Stimulated activated naive B cell treated with anti-CD40 and anti-IgM and Interleukin-4, amounts not matched to agents 10 μg/mL and 1 μg/mL and 100 μg/mL, for 72 hours (primary cell): Measurements from ENCODE around the gene TRMT61A.
A peak's percentile ranks its signal among the peaks of the same experiment; 100 is the strongest.

ENCODE experiments used
- ATAC-seq, 2 donors: fragments of 150-1000 bp; cut with Tn5 transposase; replicated peaks; 2 replicates each; pipeline ENCODE4 v1.10.0; 2021; ENCODE audit warnings: moderate library complexity in 1 of 2
- DNase-seq: peaks from one replicate; pipeline ENCODE4 v3.0.0; 2021
- H3K27ac Mint-ChIP-seq: one replicate; pipeline ENCODE4 v1.8.0; 2022; ENCODE audit warnings: mild to moderate bottlenecking, mixed read lengths
- H3K27me3 Mint-ChIP-seq, 2 donors: one replicate each; pipeline ENCODE4 v1.8.0; 2022; ENCODE audit warnings: mixed read lengths in 2 of 2
- H3K36me3 Mint-ChIP-seq, 2 donors: one replicate each; pipeline ENCODE4 v1.8.0; 2022; ENCODE audit warnings: mixed read lengths in 2 of 2, mild to moderate bottlenecking in 1 of 2
- H3K4me1 Mint-ChIP-seq, 2 donors: one replicate each; pipeline ENCODE4 v1.8.0; 2022; ENCODE audit warnings: mixed read lengths in 2 of 2, mild to moderate bottlenecking in 1 of 2
- H3K4me3 Mint-ChIP-seq, 2 donors: one replicate each; pipeline ENCODE4 v1.8.0; 2022; ENCODE audit warnings: mild to moderate bottlenecking in 2 of 2, mixed read lengths in 2 of 2, moderate library complexity in 1 of 2
- H3K9me3 Mint-ChIP-seq, 2 donors: one replicate each; pipeline ENCODE4 v1.8.0; 2022; ENCODE audit warnings: mixed read lengths in 2 of 2, mild to moderate bottlenecking in 1 of 2

TRMT61A gene

DNA sequence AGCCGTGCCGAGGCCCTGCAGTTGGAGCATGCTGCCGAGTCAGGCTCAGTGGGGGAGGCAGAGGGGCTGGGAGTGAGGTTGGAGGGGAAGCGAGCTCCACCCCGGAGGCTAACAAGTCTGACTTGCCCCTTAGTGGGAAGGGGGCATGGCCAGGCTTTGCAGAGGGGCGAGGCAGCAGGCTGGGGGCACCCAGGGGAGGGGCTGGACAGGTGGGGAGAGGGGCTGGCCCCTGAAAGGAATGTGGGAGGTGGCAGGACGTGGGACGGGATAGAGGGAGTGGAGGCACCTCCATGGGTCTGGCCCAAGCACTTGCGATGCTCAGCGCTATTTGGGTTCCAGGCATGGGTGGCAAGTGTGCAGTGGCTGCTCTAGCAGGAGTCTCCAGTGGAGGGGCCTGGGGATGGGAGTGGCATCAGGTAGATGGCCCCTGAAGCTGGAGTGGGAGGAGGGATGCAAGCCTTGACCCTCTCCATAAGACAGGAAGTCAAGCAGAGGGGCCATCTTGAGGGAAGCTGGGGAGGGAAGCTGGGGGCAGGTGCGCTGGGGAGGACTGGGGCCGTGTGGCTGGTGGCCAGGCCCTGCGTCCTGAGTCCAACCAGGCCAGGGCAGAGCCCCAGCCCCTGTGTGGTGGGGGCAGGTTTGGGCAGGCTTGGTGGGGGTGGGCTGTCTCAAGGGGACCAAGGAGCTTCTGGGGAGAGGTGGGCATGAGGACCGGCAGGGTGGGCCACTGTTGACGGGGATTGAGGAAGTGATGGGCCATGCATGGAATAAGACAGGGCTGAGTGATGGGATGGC lies 2.6 kb downstream of the TRMT61A start:
- Mint-ChIP-seq H3K36me3 (peaks cover 20 to 21% of the 10 kb centered on the region in 2 donors), H3K4me1 (peaks cover 31 to 52% of the 10 kb centered on the region in 2 donors), H3K4me3 (peak overlapping the region in 1 of 2 donors; percentile 25), H3K27ac (no peak overlapping the region), H3K9me3 (no peaks in the 10 kb centered on the region), H3K27me3 (no peaks in the 10 kb centered on the region)
- no peak for ATAC-seq
- no peak for DNase-seq

DNA sequence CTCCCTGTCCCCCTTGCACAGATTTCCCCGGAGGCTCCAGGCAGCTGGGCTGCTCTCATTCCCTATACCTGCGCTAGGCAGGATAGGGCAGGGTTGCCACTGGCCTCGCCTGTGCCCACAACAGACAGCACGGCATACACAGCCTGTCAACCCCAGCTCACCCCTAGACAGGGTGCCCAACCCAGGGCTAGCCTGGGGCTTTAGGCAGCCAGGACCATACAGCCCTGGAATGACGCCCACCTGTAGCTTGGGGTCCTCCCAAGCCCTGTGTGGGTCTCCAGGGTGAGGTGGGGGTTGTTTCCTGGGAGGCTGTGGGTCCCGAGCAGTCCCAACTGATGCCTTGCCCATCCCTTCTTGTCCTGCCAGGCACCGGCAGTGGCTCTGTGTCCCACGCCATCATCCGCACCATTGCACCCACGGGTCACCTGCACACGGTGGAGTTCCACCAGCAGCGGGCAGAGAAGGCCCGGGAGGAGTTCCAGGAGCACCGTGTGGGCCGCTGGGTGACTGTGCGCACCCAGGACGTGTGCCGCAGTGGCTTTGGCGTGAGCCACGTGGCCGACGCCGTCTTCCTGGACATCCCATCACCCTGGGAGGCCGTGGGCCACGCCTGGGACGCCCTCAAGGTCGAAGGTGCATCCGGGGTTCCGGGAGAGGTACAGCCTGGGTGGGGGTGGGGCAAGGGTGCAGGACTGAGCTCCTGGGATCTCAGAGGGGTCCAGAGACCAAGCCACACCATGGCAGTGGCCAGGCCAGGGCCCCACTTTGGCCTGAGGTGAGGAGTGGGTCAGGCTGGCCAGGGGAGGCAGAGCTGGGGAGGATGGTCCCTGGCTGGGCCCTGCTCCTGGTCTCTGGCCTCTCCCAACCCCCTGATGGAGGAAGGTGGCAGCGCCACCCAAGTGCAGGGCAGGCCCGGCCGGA lies 3.5 kb downstream of the TRMT61A start:
- DNase-seq (no peak), ATAC-seq (no peak)
- peak overlapping the region in 1 of 2 donors; percentile 25 for H3K4me3 Mint-ChIP-seq
- no peaks in the 10 kb centered on the region for H3K9me3 Mint-ChIP-seq
- H3K4me1 Mint-ChIP-seq, result peaks cover 26 to 43% of the 10 kb centered on the region in 2 donors
- H3K36me3 Mint-ChIP-seq, result peaks cover 20 to 25% of the 10 kb centered on the region in 2 donors
- no peaks in the 10 kb centered on the region for H3K27me3 Mint-ChIP-seq
- H3K27ac Mint-ChIP-seq, result peak overlapping the region; percentile 20

- Mint-ChIP-seq H3K4me3 (no peak overlapping the region), H3K27me3 (no peaks in the 10 kb centered on the region), H3K9me3 (no peaks in the 10 kb centered on the region), H3K36me3 (peaks cover 20 to 28% of the 10 kb centered on the region in 2 donors), H3K27ac (peak overlapping the region; percentile 47), H3K4me1 (peaks cover 21 to 34% of the 10 kb centered on the region in 2 donors)
- DNase-seq, result no peak
- no peak for ATAC-seq
Observed at GRCh38 chr14:103533137-103533998, 4.4 kb downstream of the TRMT61A start.

- H3K4me3 Mint-ChIP-seq, result no peak overlapping the region
Observed at GRCh38 chr14:103533999-103534575, 5.1 kb downstream of the TRMT61A start.

GRCh38 chr14:103534576-103535061 lies 5.6 kb downstream of the TRMT61A start:
- peaks cover 17 to 21% of the 10 kb centered on the region in 2 donors for H3K36me3 Mint-ChIP-seq
- H3K4me3 Mint-ChIP-seq, result no peak overlapping the region
- DNase-seq (no peak), ATAC-seq (no peak)
- no peak overlapping the region for H3K27ac Mint-ChIP-seq
- H3K4me1 Mint-ChIP-seq, result peaks cover 22 to 29% of the 10 kb centered on the region in 2 donors
- no peaks in the 10 kb centered on the region for H3K9me3 Mint-ChIP-seq
- H3K27me3 Mint-ChIP-seq, result peaks cover 0 to 4% of the 10 kb centered on the region in 2 donors

More at GRCh38 chr14:103533999-103534575, 5.1 kb downstream of the TRMT61A start:
- no peak overlapping the region for H3K27ac Mint-ChIP-seq
- H3K9me3 Mint-ChIP-seq, result no peaks in the 10 kb centered on the region
- no peaks in the 10 kb centered on the region for H3K27me3 Mint-ChIP-seq
- H3K4me1 Mint-ChIP-seq, result peaks cover 21 to 29% of the 10 kb centered on the region in 2 donors
- peaks cover 20 to 25% of the 10 kb centered on the region in 2 donors for H3K36me3 Mint-ChIP-seq
- no peak for ATAC-seq
- no peak for DNase-seq

DNA sequence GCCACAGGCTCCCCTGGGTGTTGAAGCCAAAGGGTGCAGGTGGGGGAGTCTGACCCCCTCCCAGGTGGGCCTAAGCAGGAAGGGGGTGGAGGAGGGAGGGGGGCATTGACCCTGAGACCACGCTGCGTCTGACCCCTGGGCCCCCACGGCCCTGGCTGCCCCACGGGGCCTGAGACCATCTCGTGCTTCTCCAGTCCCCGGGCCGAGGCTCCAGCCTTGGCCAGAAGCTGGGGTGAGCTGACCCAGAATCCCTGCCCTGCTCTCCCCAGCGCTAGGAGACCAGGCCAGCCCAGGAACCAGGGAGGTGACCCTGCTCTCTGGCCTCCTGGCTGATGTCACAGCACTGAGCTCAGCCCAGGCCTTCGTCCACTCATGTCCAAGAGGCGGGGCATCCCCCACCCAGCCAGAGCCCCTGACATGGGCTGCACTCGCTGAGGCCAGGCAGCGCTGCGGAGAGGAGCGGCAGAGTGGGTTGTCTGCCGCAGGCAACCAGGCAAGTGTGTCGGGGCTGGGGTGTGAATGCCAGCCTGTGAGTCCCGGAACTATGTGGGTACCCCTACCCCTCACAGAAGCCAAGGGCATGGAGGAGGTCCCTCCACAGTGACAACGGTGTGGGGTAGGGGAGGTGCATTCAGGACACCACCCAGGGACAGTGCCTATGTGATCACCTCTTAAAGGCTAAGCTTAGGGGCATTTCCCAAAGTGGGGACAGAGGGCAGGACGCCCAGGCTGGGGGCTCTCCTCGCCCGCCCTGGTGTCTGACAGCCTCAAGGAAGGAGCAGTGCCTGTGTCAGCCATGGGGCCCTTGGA lies 6.3 kb downstream of the TRMT61A start:
- no peaks in the 10 kb centered on the region for H3K9me3 Mint-ChIP-seq
- peaks cover 1 to 4% of the 10 kb centered on the region in 2 donors for H3K27me3 Mint-ChIP-seq
- peaks cover 15 to 19% of the 10 kb centered on the region in 2 donors for H3K36me3 Mint-ChIP-seq
- no peak for ATAC-seq
- H3K4me1 Mint-ChIP-seq, result peaks cover 19 to 22% of the 10 kb centered on the region in 2 donors
- no peak overlapping the region for H3K27ac Mint-ChIP-seq
- no peak for DNase-seq
- no peak overlapping the region for H3K4me3 Mint-ChIP-seq

GRCh38 chr14:103535891-103536565 lies 7.0 kb downstream of the TRMT61A start:
- Mint-ChIP-seq H3K36me3 (peaks cover 12 to 16% of the 10 kb centered on the region in 2 donors), H3K4me3 (no peak overlapping the region), H3K9me3 (no peaks in the 10 kb centered on the region), H3K27me3 (peaks cover 4 to 6% of the 10 kb centered on the region in 2 donors), H3K27ac (peak overlapping the region; percentile 65), H3K4me1 (peaks cover 13 to 15% of the 10 kb centered on the region in 2 donors)
- ATAC-seq (no peak), DNase-seq (no peak)

- H3K4me1 Mint-ChIP-seq, result peaks cover 8% of the 10 kb centered on the region in 2 donors
- peak overlapping the region; percentile 6 for H3K27ac Mint-ChIP-seq
- no peak for ATAC-seq
- H3K36me3 Mint-ChIP-seq, result peaks cover 7 to 12% of the 10 kb centered on the region in 2 donors
- no peaks in the 10 kb centered on the region for H3K9me3 Mint-ChIP-seq
- H3K27me3 Mint-ChIP-seq, result peaks cover 8% of the 10 kb centered on the region in 2 donors
- H3K4me3 Mint-ChIP-seq, result no peak overlapping the region
- no peak for DNase-seq
Observed at GRCh38 chr14:103536693-103537092, 7.7 kb downstream of the TRMT61A start.

GRCh38 chr14:103537175-103537990 lies 8.4 kb downstream of the TRMT61A start:
- peaks cover 11 to 14% of the 10 kb centered on the region in 2 donors for H3K27me3 Mint-ChIP-seq
- H3K9me3 Mint-ChIP-seq, result no peaks in the 10 kb centered on the region
- H3K4me3 Mint-ChIP-seq, result no peak overlapping the region
- peaks cover 4 to 7% of the 10 kb centered on the region in 2 donors for H3K4me1 Mint-ChIP-seq
- no peak for ATAC-seq
- peaks cover 4 to 11% of the 10 kb centered on the region in 2 donors for H3K36me3 Mint-ChIP-seq
- no peak for DNase-seq
- H3K27ac Mint-ChIP-seq, result no peak overlapping the region

- peak in 1 of 2 donors; percentile 7 for ATAC-seq
- Mint-ChIP-seq H3K36me3 (peaks cover 0 to 11% of the 10 kb centered on the region in 2 donors), H3K27me3 (peaks cover 11 to 14% of the 10 kb centered on the region in 2 donors), H3K4me1 (peaks cover 4 to 7% of the 10 kb centered on the region in 2 donors), H3K9me3 (no peaks in the 10 kb centered on the region), H3K4me3 (no peak overlapping the region), H3K27ac (peak overlapping the region; percentile 37)
- DNase-seq, result no peak
Observed at GRCh38 chr14:103538291-103539055, 9.5 kb downstream of the TRMT61A start.
